HG02610 (cell line): ENCODE data around the gene PPFIA2.

Experiments
- ATAC-seq: cut with Tn5 transposase; IDR thresholded peaks from one replicate; pipeline ENCODE4 v1.9.1; 2021; ENCODE audit warnings: mild to moderate bottlenecking, moderate library complexity; ENCODE audit not compliant: unreplicated experiment

PPFIA2 gene

DNA sequence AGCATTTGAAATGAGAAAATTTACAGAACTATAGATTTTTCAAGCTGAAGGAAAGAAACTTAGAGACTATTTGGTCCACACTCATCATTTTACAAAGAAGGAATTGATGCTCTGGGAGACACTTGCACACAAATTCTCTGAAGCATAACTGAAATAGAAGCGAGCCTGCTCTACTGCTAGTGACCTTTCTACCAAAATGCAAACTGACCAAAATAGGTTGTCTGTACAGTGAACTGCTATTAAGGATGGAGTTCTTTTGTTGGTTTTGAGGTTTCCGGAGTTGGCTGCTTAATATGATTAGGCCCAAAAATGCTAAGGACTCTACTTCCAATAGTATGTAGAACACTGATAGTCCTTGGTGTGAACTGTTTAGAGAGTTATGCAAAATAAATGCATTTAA, 194.9 kb downstream of the PPFIA2 start:
- no peak for ATAC-seq

DNA sequence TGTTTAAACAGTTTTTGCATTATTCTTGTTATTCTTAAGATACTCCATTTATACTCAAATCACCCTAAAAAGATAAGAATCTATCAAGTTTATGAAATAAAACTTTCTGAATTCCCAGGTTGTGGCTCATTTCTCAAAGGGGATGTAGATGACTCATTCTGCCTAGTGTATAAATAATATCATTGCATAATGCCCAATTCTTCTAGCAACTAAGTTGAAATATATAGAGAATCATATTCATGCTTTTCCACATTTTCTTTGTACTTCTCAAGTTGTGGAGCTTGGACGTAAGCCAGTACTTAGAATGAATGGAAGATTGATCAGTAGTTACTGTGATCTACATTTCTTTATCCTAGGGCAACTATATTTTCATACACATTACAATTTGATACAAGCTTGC, 201.1 kb downstream of the PPFIA2 start:
- no peak for ATAC-seq

DNA sequence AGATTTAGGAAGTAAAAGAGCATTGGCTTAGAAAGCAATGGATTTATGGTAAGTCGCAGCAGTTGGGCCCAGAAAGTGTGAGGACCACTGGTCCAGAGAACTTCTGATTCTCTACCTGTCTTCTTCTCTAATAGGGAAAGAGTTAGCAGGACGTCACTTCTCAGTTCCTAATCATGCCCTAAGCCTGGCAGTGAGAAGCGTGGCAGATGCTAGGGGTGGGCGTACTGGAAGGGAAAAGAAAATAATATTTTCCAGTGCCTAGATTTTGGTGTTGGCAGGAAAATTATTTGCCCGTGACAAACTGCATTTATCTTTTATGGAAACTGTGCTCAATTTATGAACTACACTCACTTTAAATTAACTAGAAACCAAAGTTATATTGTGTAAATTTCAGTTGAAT, 212.3 kb downstream of the PPFIA2 start:
- ATAC-seq, result no peak

DNA sequence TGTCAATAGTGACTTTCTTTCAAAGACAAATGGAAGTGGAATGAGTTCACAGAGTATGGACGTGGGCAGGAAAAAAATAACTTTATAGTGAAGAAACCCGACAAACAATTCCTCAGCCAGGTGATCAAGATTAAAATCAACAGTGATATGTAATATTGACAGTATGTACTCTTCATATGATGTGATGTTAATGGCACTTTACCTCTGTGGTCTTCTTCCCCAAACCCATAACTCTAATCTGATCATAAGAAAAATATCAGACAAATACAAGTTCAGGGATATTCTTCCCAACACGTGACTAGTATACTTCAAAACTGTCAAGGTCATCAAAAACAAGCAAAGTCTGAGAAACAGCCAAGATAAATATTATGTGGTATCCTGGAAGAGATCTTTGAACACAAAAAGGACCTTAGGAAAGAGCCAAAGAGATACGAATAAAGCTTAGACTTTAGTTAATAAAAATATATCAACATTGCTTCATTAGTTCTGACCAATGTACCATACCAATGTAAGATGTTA, 215.5 kb downstream of the PPFIA2 start:
- no peak for ATAC-seq

DNA sequence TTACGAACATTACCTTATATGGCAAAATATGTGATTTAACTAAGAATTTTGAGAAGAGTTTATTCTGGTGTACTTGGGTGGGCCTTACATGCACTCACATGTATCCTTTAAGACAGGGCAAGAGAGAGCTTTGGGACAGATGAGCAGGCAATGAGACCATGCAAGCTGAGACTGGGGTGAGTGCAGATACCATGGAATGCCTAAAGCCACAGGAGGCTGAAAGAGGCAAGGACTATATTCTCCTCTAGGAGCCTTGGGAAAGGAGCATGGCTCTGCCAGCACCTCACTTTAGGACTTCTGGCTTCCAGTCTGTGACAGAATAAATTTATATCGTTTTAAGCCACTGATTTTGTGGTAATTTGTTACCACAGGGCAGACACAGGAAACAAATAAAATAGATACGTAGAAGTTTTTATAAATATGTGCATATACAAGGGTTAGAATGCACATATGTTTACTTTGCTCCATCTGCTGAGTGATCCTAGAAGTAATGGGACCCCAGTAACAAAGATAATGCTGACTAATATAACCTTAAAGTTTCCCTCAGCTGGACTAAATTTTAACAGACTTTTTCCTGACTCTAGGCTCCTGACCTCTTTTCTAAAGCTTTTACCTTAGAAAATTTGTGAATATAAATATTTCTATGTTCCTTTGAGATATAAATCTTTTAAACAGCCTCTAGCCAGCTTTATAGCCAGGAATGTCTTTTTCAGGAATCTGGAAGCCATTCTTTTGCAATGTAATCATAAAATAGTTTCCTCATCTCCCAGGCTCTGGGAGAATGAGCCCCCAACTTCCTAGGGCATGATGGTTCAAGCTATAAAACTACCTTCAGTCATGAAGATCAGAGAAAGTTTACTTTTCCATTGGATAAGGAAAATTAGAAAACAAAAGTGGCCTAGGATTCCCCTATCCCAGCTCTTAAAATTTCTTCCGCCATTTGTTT, 216.8 kb downstream of the PPFIA2 start:
- ATAC-seq, result no peak

DNA sequence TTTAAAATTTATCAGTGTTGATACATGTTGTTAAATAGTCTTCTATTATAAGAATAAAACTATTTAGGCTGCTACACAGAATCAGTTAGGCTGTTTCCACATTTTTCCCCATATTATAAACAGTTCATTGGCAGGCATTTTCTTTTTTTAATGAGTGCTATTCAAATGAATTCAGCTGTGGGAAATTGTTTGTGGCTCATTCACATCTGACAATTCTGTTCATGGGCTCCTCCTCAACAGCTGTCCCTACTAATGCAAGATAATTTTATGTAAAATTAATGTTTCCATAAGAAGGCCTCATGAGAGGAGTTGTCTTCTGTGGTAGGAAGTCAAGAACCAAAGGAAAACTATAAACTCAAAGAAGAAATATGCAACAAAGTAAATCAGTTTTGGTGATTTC, 218.0 kb downstream of the PPFIA2 start:
- ATAC-seq, result no peak

DNA sequence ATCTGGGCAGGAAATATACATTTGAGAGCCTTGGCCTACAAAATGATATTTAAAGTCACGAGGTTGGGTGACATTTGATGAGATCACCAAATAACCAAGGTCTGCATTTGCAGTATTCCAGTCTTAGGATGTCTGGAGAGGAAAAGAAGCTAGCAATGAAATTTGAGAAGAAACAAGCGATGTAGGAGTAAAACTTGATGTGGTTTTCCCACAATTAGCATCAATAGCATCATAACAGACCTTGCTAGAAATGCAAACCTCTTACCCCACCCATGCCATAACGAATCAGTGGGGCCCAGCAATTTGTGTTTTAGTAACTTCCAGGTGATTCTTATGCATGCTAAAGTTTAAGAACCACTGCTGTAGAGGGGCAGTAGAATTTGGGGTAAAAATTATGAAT, 219.9 kb downstream of the PPFIA2 start:
- ATAC-seq, result no peak

DNA sequence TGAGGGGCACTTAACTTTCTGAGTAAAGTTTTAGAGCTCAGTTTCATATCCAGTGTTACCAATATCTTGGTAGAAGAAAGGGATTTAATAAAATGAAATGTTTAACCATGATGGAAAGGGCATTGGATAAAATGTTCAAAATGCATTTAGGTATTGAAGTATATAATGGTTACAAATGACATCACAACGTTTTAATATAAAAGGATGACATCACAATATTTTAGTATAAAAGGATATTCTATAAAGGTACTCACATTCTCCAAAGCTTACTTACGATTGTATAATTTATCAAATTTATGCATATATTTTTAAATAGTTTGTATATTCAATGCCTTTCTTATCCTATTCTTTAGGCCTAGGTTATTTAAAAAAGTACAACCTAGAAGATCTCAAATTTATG, 226.1 kb downstream of the PPFIA2 start:
- no peak for ATAC-seq

DNA sequence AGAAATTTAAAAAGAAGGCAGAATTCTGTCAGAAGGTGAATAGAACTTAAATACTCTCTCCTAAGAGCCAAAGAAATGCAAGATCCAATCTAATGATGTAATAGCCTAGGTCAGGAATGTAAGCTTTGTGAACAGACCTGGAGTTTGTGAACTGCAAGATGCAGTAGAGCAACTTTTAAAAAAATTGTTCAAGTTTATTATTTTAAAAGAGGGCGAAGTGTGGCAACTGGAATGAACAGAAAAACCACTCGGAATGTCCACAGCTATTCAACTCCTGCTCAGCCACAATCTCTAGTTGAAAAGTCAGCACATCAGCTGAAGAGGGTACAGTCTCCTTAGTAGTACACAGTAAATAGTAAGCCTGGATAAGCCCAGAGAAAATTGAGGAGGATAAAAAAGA, 228.8 kb downstream of the PPFIA2 start:
- no peak for ATAC-seq

DNA sequence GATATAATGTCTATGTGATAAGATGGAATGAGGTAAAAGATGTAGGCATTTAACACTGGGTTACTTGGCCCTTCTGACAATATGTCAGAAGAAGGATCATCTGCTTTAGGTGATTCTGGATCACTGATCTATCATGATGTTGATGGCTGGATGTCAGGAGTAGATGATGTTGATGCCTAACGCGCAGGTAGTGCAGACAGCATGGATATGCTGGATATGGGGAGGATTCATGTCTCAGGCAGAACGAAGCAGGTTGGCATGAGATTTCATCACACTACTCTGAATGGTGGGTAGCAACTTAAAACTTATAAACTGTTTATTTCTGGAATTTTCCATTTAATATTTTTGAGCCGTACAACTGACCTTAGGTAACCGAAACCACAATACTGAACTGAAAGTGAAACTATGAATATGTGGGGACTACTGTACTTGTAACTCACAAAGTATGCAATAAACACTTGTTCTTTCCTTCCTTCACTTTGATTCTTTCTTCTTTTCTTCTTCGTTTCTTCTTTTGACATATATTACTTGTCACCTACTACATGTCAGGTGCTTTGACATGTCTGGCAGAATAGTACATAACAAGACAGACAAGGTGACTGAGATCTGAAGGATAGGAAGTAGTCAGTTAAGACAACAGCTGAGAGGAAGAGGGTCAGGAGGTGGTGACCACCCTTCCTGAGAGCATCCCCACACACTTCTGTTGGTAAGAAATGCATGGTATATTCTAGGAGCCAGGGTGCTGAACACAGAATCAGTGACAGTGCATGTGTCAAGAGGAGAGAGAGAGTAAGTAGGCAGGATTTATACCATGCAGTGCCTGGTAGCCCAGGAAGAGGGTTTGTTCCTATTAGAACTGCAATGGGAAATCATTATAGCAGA, 238.8 kb downstream of the PPFIA2 start:
- peak; percentile 64 for ATAC-seq

DNA sequence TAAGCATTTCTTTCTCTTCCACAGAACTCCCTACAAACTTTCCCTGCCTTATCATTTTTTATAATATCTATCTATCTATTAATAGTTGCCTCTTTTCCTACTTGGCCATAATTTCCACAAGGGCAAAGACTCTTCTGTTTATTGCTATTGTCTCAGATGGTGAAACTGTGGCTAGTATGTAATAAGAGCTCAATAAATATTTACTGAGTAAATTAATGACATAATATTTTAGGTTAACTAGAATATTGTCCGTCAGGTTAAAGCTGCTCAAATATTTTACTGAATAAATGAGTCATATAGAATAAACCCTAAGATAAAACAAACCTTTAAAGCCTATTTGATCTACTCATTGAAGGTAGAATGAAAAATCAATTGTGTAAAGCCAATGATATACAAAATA, 240.5 kb downstream of the PPFIA2 start:
- no peak for ATAC-seq

DNA sequence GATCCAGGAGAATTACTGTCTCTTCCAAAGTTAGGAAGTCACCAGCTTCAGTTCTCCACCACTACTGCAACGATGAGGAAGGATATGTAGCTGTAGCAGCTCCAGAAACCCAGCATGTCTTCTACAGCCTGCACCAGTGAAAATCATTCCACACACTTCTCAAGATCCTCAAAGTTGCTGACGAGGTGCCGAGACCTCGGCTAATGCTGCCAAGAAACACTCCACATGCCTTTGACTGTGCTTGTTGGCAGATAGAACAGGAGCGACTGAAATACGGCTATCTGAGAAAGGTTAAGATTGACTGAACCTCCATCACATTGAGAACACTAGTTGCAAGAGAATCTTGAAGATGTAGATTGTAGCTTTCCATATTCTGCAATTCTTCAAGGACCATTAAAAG, 241.9 kb downstream of the PPFIA2 start:
- no peak for ATAC-seq

DNA sequence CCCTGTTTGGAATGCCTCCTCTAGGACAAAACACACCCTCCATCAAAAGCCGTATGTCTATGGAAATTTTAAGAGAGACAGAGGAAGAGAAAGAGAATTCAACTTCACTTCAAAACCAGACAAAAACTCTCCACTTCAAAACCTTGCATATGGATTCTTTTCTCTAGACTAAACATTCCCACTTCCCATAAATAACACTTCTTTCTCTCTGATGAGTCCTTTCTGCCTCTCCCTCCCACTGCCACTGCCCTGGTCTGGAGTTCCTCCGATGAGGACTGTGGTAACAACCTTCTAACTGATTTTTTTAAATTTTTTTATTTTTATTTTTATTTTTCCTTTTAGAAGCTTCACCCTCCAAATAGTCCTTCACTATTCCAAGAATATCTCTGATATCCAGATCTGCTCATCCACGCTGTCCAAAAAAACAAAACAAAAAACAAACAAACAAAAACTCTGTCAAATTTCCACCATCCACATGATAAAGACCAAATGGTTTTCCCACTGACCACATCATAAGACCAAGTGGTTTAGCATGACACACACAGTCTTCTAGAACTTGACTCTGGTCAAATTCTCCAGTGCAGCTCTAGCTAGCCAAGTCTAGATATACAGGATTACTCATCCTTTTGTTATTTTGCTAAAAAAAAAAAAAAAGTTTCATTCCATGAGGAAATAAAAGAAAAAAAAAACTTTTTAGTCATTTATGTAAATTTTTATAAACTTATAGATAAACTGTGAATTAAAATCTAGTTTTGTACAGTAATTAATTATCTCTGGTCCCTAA, 256.0 kb downstream of the PPFIA2 start:
- peak; percentile 45 for ATAC-seq

DNA sequence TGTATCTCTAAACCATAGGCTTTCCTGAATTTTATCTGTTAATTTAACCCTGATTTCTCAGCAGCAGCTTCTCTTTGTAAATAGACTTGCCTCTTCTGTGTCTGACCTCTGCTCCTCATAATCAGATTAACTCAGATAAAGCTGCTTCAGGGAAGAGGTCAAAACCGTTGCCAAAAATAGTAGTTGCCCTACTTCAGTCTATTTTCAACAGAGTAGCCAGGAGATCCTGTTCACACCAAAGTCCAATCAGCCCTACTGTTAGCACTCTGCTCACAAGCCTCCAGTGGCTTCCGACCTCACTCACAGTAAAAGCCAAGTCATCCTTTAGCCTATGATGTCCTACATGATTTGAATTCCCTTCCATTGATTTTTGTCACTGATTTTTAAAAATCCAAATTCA, 258.4 kb downstream of the PPFIA2 start:
- no peak for ATAC-seq

DNA sequence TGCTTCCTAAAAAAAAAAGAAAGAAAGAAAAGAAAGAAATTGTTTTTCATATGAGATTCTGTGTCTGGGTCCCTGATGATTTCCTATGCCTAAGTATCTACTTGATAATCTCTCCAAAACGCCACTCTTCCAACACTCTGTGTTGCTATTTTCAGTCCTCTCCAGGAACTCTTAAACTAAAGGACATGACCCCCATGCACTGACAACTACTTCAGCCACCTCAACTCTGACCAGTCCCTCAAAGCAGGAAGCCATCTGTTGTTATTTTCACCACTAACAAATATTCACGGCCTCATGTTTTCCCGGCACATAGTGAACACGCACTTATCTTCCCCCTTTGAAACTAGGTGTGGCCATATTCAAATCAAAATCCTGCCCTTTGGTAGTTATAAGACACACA, 259.3 kb downstream of the PPFIA2 start:
- no peak for ATAC-seq

DNA sequence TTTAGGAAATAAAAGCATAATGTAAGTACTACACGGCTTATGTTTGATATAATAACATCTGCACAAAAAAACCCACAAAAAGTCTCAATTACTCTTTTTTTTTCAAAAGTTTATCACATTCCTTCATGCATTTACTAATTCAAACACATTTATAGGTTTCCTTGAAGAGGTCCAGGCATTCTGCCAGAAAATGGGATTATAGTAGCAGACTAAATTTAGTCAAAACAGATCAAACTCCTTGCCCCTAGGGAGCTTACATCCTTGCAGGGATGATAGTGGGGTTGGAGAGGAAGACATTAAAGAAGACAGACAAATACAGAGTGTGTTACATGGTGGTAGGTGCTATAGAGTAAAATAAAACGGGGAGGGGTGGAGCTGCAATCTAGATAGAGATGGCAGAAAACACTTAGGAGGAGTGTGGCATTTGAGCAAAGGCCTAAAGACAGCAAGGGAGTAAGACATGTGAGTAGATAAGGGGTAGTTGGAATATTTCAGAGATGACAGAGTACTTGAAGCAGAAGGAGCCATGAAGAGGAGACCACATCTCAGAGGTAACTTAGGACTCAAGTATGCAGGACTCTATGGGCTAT, 266.9 kb downstream of the PPFIA2 start:
- ATAC-seq, result no peak

DNA sequence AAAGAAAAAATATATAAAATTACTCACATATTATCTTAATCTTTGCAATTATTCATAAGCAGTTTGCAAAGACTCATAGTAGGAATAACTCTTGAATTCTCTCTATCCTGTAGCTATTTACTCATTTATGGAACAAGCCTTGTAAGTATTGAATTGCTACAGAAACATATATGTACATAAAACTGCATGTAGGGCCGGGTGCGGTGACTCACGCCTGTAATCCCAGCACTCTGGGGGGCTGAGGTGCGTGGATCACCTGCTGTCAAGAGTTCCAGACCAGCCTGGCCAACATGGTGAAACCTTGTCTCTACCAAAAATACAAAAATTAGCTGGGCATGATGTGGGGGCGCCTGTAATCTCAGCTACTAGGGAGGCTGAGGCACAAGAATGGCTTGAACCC, 286.2 kb downstream of the PPFIA2 start:
- no peak for ATAC-seq

DNA sequence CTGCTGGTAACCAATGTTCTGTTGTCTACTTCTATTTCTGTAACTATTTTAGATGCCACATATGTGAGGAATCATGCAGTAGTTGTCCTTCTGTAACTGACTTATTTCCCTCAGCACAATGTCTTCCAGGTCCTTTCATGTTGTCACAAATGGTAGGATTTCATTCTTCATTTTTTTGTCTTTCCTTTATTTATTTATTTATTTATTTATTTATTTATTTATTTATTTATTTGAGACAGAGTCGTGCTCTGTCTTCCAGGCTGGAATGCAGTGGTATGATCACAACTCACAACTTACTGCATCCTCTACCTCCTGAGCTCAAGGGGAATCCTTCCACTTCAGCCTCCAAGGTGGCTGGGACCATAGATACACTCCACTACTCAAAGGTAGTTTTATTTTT, 288.2 kb downstream of the PPFIA2 start:
- ATAC-seq, result no peak

DNA sequence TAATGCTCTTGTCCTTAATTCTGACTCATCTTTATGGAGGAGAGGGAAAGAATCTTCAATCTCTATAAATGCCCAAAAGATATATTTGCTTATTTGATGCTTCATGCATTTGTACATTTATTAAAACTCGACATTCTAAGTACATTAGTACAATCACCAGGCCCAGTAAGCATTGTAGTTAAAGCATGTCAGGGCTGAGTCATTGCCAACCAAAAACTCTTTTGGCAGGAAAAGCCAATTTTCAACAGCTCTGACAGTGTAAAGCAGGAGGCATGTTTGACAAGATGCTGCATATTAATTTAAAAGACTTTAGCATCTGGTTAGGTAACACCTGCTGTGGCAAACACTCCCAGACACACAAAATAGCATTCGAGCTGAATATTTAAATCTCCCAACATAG, 290.9 kb downstream of the PPFIA2 start:
- ATAC-seq, result no peak

DNA sequence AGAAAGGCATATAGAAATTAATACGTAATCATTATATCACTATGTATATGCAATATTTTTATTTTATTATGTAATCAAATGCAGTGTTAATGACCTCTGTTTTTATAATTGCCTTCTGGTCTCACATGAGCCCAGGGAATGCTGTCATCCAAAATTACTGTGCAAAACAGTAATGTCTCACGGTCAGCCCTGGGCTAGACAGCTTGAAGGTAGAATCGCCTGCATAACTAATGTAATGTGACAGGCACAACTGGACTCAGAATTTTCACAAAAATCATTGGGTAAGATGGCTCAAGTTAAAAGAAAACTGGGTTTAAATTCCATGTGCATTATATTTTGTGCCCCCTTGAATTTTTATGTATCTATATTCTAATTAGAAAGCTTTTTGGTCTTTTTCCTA, 293.3 kb downstream of the PPFIA2 start:
- no peak for ATAC-seq

DNA sequence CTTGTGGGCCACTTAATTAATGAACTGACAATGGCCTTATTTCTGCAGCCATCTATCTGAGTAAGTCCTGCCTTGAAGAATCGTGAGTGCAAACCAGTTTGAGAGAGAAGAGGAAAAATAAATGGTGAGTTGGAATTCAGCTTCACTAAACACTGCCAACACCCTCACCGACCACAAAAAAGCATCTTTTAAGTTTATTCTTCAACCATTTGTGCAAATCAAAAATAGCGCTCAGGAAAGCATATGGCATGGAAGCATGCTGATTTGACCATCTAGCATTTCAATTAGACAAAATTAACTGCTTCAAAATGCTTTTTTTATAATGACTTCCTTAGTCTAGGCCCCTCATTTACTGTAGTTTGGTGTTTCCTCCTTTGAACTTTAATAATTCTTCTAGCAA, 294.0 kb downstream of the PPFIA2 start:
- no peak for ATAC-seq
